NB4 (cell line): ENCODE measurements around the gene HRCT1.

Source experiments
- DNase-seq: peaks from one replicate; pipeline ENCODE4 v3.0.0; 2010; ENCODE audit warnings: low read depth
- H3K4me3 ChIP-seq: one replicate; pipeline ENCODE4 v1.5.1; 2011; ENCODE audit warnings: mild to moderate bottlenecking, low read depth, low read length, moderate library complexity
- MYC ChIP-seq: IDR thresholded peaks from 2 replicates; pipeline ENCODE4 v1.6.1; 2011; ENCODE audit warnings: low read depth, low read length
- POLR2A ChIP-seq: IDR thresholded peaks from 2 replicates; pipeline ENCODE4 v1.6.1; 2011; ENCODE audit warnings: mild to moderate bottlenecking; ENCODE audit not compliant: insufficient read length; ENCODE audit errors: extremely low read depth
- TF ChIP-seq, protein P1 (sequence below): IDR thresholded peaks from one replicate; pipeline ENCODE4 v1.5.1; 2012; ENCODE audit warnings: low read depth, low read length
- TF ChIP-seq, protein P2 (sequence below): IDR thresholded peaks from 2 replicates; pipeline ENCODE4 v1.6.1; 2011; ENCODE audit warnings: low read depth, low read length

HRCT1 gene

DNA sequence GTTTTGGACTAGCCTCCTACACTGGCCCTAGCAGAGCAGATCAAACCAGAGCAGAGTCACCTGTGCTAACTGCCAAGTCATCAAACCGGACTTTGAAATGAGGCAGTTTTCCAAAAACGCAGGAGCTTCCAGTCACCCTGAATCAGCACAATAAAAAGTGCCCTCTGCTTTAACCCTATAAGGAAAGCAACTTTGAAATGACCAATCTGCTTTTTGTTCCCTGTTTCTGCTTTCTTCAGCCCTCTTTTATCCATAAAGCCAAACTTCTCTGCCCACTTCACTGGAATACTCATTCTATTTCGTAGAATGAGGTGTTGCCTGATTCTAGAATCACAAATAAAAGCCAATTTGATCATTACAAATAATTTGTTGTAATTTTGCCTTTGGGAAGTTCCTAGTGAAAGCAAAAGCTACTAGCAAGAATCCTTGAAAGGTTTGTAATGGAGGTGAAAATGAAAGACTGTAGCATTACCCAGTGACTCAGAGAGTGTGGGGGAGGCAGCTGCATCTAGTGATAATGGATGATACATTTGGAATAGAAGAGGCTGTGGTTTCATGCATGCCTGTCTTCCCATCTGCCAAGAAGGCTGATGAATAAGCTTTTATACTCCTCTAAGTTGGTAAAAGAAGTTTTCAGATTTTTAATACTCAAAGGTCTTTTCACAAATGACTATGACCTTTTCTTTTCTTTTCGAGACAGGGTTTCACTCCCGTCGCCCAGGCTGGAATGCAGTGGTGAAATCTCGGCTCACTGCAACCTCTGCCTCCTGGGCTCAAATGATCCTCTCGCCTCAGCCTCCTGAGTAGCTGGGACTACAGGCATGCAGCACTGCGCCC is 18.1 kb downstream of the HRCT1 start:
- no peak overlapping the region for H3K4me3 ChIP-seq
- peak; percentile 48 for DNase-seq
- no peak for TF ChIP-seq POLR2A
- TF ChIP-seq, protein P1, sequence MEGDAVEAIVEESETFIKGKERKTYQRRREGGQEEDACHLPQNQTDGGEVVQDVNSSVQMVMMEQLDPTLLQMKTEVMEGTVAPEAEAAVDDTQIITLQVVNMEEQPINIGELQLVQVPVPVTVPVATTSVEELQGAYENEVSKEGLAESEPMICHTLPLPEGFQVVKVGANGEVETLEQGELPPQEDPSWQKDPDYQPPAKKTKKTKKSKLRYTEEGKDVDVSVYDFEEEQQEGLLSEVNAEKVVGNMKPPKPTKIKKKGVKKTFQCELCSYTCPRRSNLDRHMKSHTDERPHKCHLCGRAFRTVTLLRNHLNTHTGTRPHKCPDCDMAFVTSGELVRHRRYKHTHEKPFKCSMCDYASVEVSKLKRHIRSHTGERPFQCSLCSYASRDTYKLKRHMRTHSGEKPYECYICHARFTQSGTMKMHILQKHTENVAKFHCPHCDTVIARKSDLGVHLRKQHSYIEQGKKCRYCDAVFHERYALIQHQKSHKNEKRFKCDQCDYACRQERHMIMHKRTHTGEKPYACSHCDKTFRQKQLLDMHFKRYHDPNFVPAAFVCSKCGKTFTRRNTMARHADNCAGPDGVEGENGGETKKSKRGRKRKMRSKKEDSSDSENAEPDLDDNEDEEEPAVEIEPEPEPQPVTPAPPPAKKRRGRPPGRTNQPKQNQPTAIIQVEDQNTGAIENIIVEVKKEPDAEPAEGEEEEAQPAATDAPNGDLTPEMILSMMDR, result no peak
- TF ChIP-seq, protein P2, sequence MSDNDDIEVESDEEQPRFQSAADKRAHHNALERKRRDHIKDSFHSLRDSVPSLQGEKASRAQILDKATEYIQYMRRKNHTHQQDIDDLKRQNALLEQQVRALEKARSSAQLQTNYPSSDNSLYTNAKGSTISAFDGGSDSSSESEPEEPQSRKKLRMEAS, result no peak
- no peak for TF ChIP-seq MYC

DNA sequence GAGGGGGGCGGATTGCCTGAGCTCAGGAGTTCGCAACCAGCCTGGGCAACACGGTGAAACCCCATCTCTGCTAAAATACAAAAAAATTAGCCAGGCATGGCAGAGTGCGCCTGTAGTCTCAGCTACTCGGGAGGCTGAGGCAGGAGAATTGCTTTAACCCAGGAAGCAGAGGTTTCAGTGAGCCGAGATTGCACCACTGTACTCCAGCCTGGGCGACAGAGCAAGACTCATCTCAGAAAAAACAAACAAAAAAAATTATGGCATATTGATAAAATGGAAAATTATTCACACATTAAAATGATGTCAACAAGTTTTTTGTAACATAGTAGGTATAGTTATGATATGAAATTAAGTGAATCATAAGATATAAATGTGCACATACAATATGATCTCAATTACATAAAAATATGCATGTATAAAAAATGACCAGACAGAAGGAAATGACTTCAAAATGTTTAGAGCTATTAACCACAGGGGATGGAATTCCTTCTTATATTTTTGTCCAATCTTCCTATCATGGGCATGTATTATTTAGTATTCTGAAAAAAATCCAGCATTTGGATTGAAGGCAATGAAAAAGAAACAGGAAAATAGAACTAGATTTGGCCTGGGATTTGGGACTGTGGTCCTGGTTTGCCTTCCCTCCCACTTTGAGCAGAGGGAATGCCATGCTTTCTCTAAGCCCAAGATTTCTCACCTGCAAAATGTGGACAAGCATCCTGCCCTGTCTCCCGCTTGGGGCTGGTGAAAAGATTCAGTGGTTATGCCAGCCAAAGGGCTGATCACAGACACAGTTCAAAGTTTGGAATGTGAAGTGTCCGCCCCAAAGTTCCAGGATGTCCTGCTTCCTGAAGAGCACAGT is 22.8 kb downstream of the HRCT1 start:
- no peak overlapping the region for H3K4me3 ChIP-seq
- DNase-seq, result no peak
- TF ChIP-seq, protein P1, result no peak
- no peak for TF ChIP-seq MYC
- TF ChIP-seq POLR2A, result no peak
- TF ChIP-seq, protein P2, result no peak

DNA sequence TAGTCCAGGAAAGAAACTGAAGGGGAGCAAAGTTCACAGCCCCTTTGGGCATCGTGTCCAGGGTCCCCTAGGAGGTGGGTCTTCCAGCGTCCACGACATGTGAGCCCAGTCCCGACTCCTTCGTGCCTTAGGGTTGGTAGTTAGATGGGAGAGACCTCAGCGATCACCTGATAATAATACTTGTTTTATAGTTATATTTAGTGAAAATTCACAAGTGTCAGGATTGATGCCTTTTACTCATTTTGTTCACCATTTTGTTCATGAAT is 23.4 kb downstream of the HRCT1 start:
- DNase-seq, result no peak
- TF ChIP-seq, protein P1, result no peak
- TF ChIP-seq POLR2A, result no peak
- H3K4me3 ChIP-seq, result no peak overlapping the region

DNA sequence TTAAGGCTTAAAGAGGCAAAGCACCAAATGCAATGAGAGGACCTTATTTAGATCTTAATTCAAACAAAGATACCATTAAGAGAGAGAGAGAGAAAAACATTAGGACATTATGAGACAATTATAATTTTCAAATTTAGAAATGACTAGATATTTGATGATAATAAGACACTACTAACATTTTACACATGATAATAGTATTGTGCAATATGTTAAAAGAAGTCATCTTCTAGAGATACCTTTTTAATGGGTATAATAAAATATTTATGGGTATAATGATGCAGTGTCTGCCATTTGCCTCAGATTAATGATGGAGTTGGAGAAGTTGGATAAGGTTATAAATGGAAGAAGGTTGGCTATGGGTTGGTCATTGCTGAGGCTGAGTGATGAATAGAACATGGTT is 24.5 kb downstream of the HRCT1 start:
- TF ChIP-seq, protein P1, result no peak
- TF ChIP-seq POLR2A, result no peak
- TF ChIP-seq, protein P2, result no peak
- no peak for TF ChIP-seq MYC
- no peak for DNase-seq
- no peak overlapping the region for H3K4me3 ChIP-seq

DNA sequence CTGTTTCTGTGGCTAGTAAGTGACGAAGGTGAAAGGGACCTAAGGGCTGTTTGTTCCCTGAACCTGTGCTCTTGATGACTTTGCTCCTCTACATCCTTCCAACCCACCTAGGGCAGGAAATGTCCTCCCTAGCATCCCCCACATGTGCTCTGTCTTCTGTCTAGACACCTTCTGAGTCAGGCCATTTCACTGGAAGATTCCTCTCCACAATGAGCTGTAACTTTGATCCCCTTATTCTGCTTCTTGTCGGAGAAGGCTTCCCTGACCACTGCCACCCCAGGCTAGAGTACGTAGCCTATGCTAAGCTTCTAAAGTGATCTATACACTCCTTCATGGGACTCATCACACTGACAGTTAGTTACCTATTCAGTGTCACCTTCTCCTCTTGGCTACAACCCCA is 25.0 kb downstream of the HRCT1 start:
- no peak overlapping the region for H3K4me3 ChIP-seq
- no peak for DNase-seq
- TF ChIP-seq POLR2A, result no peak
- TF ChIP-seq, protein P2, result no peak
- no peak for TF ChIP-seq MYC
- TF ChIP-seq, protein P1, result no peak
